GM18519 (cell line): ENCODE data around the gene ADAMTS10.
A peak's percentile ranks its signal among the peaks of the same experiment; 100 is the strongest.
"Not testable (repeated sequence)": the region's sequence is repeated elsewhere in the genome, so short reads cannot be mapped to it uniquely, and the experiment has no call there.

ENCODE experiments used
- ATAC-seq: cut with Tn5 transposase; IDR thresholded peaks from one replicate; pipeline ENCODE4 v1.9.1; 2021; ENCODE audit warnings: mild to moderate bottlenecking, moderate library complexity; ENCODE audit not compliant: unreplicated experiment, low FRiP score

Gene ADAMTS10

DNA sequence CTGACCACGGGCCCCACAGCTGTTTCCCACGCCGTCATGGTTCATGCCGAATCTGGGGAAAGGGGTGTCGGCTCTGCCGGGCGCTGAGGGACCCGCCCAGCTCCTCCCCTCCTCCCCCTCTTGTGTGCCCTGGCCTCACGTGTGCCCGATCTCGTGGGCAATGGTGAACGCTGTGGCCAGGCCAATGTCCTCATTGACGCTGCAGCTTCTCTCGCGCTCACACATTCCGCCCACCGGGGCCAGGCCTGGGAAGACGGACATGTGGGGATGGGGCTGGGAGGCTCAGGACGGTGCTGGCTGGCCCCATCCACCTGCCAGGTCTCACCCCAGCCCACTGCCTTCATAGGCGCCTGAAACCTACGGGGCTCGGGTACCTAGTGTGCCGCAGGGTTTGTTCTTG, 14.3 kb downstream of the ADAMTS10 start:
- ATAC-seq: no peak

DNA sequence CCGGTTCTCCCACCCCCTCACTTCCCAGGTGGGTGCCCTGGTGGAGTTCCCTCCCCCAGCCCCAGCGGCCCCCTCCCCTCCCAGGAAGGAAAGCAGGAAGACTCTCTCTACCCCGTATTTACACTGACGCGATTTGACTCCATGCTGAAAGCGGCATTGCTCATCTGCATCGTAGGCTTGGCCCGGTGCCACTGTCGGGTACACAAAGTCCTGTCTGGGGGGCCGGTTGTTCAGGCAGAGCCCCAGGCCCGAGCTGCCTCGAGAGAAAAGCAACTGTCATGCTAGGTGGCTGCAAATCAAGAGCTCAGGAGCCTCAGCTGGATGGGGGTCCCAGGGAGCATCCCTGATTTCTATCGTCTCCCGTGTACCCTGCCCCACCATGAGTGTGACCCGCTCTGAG, 14.9 kb downstream of the ADAMTS10 start:
- ATAC-seq: no peak

DNA sequence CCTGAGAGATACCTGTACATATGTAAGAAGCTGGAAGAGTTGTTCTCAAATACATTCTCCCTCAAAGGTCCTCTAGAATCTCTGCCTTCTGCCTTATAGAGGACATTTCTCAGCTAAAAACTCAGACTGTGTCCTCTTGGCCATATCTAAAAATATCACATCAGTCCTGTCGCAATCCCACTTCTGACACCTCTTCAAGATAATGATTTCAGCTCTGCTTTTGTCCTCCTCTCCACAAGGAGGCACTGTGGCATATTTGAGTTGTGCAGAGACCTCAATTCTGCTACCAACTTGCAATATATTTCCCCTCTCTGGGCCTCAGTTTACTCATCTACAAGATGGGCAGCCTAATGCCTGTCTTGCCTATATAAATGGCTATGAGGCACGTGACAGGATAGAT, 16.6 kb downstream of the ADAMTS10 start:
- no peak for ATAC-seq

DNA sequence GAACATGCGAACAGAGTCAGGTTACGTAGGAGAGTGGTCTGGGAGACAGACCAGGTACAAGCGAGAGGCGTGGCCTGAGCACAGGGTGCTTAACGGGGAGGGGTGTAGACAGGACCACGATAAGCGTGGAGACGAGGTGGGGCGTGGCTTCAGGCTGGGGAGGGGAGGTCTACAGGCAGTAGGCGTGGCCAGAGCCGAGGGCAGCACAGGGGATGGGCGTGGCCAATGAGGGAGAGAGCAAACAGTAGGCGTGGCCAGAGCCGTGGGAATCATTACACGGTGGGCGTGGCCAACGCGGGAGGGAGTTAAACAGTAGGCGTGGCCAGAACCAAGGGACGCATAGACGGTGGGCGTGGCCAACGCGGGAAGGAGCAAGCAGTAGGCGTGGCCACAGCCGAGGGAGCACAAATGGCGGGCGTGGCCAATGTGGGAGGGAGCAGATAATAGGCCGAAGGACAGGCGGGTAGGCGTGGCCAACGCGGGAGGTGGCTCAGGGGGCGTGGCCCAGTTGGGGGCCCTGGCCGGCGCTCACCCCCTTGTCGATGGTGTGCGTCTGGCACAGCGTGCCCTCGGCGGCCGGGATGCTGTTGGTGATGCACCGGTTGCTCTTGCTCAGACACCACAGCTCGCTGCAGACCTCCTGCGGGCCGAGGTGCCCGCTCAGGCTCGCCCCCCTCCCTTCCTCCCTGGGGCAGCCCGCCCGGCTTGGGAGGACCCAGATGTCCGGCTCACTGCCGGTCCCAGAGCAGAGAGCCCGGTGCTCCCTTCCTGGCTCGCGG, 18.1 kb downstream of the ADAMTS10 start:
- ATAC-seq: no peak

DNA sequence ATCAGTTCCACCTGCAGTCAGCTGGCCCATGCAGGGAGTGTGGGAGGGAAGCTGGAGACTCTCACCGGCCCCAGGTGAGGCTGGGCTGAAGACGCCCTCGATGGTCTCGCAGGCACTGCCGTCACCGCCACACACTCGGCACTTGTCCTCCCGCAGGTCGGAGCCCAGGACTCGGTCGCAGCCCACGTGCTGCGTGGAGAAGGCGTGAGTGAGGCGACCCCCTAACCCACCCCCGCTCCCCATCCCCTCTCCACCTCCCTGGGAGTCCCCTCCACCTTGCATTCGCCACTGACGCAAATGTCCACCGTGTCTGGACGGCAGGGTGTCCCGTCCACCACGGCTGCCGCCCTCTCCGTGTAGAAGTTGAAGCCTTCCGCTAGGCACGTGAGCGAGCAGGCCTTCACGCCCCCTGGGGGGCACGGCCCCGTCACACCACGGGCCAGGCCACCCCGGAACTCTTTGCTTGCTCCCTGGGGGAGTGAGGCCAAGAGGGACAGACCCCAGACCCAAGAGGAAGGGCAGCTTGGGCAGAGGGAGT, 21.3 kb downstream of the ADAMTS10 start:
- ATAC-seq: no peak

DNA sequence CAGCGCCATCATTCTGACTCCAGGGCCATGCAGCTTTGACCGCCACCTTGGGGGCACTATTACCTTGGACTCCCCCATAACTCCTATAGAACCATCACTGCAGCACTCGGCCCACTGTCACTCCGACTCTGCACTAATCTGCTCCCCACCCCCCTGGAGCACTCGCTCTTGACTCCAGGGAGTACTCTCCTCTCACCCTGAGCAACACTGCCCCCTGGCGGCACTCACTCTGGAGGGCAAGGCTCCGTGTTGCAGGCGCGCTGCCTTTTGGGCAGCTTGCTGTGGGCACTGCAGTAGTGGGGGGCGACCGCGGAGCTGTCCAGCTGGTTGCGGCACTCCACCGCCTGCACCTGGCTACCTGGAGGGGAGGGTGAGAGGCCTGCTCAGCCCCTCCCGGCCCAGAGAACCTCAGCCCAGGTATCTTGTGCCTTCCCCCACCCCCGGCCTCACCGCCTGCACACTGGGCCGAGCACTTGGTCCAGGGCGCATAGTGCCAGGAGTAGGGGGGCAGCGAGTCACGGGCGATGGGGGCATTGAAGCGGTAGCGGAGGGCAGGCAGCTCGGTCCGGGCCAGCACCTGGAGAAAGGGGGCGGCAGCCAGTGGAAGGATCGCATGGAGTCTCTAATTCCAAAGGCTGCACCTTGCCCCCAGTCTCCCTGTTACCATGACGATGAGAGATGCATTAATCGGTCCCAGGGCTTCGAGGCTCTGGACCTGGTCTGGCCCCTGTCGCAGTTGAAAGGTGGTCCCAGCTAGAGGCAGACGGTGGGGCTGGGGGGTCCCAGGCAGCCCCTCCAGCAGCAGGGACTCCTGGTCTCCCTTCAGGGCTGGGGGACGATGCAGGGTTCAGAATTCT, 24.4 kb downstream of the ADAMTS10 start:
- no peak for ATAC-seq

DNA sequence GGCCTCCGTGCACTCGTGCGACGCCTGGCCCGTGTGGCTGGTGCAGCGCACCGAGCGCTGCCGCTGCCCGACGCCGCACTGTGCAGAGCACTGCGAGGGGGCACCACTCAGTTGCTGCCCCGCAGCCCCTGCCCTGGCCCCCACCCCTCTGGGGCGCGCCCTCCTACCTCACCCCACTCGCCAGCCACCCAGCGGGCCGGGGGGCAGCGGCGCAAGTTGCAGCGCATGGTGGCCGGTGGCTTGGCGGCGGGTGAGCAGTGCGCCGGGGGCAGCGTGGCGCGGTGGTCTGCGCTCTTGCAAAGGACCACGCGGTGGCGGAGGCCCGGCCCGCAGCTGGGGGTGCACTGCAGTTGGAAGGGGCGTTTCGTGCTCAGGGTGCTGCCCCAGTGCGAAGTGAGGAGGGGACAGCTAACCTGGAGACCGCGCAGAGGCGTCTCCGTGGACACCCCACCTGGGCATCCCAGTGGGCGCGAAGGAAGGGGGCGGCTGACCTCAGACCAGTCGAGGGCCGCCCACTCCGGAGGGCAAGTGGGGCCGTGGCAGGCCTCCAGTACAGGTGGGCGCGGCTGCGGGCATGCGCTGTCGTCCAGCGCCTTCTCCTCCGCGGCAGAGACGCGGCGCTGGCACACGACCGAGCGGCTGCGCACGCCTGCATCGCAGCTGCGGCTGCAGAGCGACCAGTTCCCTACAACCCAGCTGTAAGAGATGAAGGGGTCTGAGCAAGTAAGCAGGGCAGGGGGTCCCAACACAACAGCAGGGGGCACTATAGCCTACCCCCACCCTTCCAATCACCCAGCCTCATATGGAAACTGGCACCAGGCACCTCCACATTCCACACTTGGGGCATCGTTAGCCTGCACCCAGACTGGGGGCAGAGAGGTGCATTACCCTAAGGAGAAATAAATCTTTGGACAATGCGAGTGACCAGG, 25.3 kb downstream of the ADAMTS10 start:
- no peak for ATAC-seq

DNA sequence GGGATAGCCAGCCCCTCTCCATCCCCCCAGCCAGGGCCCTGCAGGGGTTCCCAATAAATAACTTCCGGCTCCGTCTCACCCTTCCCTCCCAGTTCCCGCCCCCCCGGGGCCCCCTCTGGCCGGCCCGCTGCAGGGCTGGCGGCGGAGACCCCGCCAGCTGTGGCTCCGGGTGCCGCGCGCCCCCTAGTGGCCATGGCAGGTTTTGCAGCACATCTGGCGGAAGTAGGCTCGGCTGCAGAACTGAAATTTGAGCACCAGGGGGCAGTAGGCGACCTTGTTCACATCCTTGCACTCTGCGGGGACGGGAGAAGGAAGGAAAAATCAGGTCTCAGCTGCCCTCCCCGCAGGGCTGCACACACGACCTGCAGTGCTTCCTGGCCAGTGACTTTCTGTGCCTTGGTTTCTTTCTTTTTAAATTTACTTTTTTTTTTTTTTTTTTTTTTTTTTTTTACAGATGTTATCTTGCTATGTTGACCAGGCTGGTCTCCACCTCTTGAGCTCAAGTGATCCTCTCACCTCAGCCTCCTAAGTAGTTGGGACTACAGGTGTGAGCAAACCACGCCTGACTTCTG, 29.7 kb downstream of the ADAMTS10 start:
- no peak for ATAC-seq

DNA sequence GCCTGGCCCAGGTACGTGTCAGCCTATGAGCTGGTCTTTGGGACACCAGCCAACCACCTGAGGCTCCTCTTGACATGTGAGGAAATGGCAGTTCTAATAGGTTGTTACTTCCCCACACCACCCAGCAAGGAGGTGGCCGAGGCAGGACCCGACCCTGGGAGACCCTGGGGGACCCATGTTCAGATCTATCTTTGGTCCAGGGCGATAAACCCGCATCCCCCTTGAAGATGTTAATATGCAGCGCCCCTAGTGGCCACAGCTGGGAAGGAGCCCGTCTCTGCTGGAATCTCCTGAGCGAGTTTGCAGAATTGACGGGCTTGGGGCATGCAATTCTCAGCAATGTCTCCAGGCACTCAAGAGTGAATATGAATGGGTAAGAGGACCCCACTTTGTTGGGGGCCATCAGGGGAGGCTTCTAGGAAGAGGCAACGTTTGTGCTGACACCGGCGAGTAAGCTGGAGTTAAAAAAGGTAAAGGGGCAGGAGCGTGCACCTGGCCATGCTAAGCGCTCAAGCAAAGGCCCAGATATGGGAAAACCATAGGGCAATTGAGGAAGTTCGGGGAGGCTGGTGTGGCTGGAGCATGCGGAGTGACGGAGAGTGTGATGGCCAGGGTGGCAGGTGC, 31.8 kb downstream of the ADAMTS10 start:
- ATAC-seq: no peak

DNA sequence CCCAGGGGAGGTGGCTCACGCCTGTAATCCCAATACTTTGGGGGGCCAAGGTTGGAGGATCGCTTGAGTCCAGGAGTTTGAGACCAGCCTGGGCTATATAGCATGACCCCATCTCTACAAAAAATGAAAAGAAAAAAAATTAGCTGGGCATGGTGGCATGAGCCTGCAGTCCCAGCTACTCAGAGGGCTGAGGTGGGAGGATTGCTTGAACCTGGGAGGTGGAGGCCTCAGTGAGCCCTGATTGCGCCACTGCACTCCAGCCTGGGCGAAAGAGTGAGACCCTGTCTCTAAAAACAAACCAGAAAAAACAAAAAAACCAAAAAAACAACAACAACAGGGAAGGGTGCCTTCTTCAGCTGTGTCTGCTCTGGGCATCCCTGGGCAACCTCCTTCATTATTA, 32.8 kb downstream of the ADAMTS10 start:
- ATAC-seq: no peak

DNA sequence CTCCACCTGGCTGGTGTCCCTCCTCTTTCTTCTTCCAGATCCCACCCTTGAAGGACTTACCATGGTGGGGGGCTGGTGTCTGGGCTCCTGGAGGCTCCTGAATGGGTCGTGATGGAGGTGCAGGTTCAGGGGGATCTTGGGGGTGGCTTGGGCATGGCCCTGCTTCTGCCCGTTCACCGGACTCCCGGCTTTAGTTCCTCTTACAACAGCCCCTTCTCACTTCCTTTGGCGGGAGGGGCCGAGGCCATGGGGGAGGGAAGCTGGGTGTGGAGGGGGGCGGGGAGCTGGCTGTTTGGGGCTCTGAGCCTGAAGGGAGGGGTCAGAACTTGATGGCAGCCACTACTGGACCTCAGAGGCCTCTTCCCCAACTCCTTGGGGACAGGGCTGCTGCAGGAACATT, 33.3 kb downstream of the ADAMTS10 start, which contains the start of gene MYO1F:
Gene MYO1F, minus strand, starts transcription at position 196 of the 400 bp plus-strand sequence. Its CDS starts 133 bp downstream, at position 63.
- no peak for ATAC-seq

DNA sequence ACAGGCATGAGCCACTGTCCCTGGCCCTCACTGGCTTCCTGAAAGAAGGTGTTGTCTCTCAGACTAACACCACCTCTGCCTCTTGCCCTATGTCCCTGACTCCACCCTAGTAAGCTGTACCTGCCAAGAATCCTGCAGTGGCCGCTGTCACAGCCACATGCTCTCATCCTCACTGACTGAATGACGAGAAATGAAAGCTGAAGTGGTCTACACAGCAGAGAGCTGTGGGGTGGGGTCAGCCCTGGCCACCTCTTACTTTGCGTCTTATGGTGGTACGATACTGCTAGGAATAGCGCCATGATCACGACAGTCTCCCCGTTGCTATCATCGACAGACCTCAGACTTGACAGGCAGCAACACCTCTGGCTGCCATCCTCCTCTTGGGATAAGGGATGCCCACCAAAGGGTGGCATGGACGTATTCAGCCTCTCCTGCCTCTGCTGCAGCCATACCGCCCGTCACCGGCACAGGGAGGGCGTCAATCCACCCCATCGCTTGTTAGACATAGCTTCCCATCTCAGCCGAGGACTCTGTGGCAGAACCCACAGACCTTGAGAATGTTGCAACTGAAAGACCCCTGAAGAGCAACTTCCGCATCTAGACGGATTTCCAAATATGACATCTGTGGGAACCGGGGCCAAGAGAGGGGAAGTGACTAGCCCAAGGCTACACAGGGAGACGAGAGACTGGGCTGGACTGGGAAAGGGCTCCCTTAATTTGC, 34.1 kb downstream of the ADAMTS10 start:
- ATAC-seq: no peak

DNA sequence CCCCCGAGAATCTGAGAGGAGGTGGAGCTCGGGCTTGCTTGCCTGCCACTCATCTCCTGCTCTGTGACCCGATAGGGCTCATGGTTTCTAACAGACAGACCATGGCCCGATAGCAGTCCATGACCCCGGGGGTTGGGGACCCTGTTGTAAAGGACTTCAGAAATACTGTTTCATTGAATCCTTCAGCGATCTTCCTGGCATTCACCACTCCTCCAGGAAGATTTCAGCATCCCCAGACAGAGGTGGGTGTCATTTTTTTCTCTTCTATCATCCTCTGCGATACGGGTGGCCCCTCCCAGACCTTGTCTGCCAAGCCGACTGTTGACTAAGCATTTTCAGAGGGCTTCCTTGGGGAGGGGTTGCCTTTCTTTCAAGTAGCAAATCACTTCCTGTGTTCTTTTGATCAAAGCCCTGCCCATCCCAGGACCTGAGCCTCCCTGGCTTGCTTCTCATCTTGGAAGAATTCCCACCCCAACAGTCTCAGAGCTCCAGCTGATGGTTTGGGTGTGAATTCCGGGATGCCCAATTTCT, 35.0 kb downstream of the ADAMTS10 start:
- ATAC-seq: no peak

DNA sequence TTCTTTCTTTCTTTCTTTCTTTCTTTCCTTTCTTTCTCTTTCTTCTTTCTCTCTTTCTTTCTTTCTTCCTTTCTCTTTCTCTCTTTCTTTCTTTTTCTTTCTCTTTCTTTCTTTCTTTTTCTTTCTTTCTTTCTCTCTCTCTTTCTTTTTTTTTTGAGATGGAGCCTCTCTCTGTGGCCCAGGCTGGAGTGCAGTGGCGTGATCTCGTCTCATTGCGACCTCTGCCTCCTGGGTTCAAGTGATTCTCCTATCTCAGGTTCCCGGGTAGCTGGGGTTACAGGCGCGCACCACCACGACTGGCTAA, 35.9 kb downstream of the ADAMTS10 start:
- ATAC-seq: not testable (repeated sequence)

DNA sequence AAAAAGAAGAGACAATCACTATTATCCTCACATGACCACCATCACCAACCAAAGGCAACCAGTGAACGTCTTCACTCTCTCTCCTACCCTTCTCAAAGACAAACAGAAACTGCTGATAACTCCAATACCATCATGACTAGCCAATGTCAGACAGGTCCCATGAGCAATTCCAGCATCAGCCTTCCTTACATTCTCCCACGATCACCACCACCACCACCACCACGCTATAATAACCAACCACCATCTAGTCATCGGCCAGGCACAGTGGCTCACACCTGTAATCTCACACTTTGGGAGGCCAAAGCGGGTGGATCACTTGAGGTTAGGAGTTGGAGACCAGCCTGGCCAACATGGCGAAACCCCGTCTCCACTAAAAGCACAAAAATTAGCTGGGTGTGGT, 37.2 kb downstream of the ADAMTS10 start:
- ATAC-seq: no peak

DNA sequence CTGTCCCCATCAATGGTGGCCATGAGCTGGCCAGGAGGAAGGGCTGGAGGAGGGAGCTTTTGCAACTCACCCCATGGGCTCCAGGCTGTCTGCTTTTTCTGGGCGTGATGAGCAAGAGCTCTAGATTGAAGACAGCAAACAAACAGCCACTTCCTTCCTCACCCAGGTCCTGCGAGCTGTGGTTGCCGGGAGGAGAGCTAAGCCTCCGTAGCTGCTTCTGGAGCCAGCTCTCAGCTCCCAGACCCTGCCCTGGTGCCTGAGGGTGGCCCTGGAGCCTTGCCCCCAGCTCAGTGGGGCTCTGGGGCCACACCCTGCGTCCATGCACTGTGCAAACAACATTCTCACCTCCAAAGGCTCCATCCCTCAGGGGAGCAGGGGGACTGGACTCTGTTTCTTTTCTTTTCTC, 39.5 kb downstream of the ADAMTS10 start:
- no peak for ATAC-seq

DNA sequence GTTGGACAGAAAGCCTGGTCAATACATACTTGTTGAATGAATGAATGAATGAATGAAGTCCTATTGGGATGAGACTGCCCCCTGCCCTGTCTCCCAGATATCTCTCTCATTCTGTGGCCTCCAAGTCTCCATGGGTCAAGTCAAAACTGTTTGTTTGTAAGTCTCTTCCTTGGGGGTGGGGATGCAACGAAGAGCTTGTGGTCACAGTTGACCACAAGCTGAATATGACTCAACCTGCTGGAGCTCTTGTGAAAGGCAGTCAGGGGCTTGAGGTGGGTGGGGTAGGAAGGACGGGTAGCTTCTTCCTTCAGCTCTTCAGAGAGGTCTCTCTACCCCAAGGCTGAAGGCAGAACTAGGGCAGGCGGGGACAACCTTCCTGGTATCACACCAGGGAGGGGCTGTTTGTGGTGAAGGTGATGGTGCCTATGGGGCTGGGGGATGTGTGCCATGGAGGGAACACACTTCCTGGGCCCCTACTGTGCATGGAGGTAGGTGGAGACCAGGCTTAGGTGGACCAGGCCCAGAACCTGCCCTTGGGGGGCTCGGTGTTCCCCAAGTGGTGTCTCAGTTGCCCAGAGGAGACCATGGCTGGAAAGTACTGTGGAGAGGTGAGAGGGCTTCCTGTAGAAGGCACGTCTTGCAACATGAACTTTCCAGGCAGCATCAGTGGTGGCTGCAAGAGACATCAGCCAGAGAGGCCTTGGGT, 41.3 kb downstream of the ADAMTS10 start:
- peak; percentile 61 for ATAC-seq

DNA sequence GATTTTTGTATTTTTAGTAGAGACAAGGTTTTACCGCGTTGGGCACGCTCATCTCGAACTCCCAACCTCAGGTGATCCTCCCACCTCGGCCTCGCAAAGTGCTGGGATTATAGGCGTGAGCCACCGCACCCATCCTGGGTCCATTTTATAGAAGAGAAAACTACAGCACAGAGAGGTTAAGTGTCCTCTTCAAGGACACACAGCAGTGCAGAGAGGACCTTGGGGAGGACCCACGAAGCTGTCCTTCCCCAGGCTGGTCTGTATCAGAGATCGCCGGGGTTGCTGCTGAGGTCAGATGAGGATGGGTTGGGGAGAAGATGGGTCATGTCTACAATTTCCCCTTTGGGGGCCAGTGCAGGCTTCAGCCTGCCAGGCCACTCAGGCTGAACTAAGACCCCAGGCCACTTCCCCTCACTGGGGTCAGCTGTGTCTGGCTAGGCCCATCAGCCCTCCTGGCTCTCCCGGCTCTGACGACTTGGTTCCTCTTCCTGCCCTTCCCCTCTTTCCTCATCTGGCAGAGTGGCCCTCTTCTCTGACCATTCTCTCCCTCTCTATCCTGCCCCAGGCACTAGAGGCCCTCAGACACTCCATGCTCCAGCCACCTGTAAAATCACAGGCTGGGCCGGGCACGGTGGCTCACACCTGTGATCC, 42.9 kb downstream of the ADAMTS10 start:
- no peak for ATAC-seq
